K562 (cell line): ENCODE data around the gene CORO2A. TPM values are rescaled to one million over a fixed set of nuclear protein-coding genes. Genes with fewer than 3 reads are reported as not detected.

Experiments
- ARID3A ChIP-seq: IDR thresholded peaks from 2 replicates; pipeline ENCODE4 v1.6.1; 2012; ENCODE audit warnings: low read depth, low read length, improper control_type of control experiment, borderline replicate concordance
- DNMT1 ChIP-seq: fragments of 450-650 bp; IDR thresholded peaks from 2 replicates; pipeline ENCODE4 v1.6.1; 2016; ENCODE audit warnings: antibody characterized with exemption, mild to moderate bottlenecking
- ELF2 ChIP-seq: fragments of 250-450 bp; sonication (Bioruptor Pico); IDR thresholded peaks from 2 replicates; pipeline ENCODE4 v1.5.0; 2021; ENCODE audit warnings: mild to moderate bottlenecking
- ELK1 ChIP-seq: sonication (generic); formaldehyde crosslinking; IDR thresholded peaks from 2 replicates; pipeline ENCODE4 v1.8.1; 2022; ENCODE audit warnings: missing genetic modification reagents
- ETV5 ChIP-seq: sonication (generic); formaldehyde crosslinking; IDR thresholded peaks from 2 replicates; pipeline ENCODE4 v1.4.0; 2020; ENCODE audit warnings: low read depth, mild to moderate bottlenecking, missing genetic modification reagents
- GTF2F1 ChIP-seq: IDR thresholded peaks from 2 replicates; pipeline ENCODE4 v1.6.1; 2011; ENCODE audit warnings: low read depth, low read length, improper control_type of control experiment
- LCOR ChIP-seq: sonication (generic); formaldehyde crosslinking; IDR thresholded peaks from 2 replicates; pipeline ENCODE4 v1.8.0; 2022; ENCODE audit warnings: mild to moderate bottlenecking, missing genetic modification reagents
- MBD2 ChIP-seq: sonication (generic); IDR thresholded peaks from 2 replicates; pipeline ENCODE4 v1.6.1; 2016; ENCODE audit warnings: low read depth, borderline replicate concordance
- PHTF2 ChIP-seq: fragments of 250-450 bp; sonication (Bioruptor Pico); IDR thresholded peaks from 2 replicates; pipeline ENCODE4 v1.5.0; 2021; ENCODE audit warnings: mild to moderate bottlenecking
- PPARD ChIP-seq: fragments of 250-450 bp; sonication (Bioruptor Pico); IDR thresholded peaks from 2 replicates; pipeline ENCODE4 v1.8.0; 2022; ENCODE audit warnings: inconsistent platforms, mild to moderate bottlenecking, moderate library complexity
- PRPF4 ChIP-seq: fragments of 200-400 bp; formaldehyde crosslinking; IDR thresholded peaks from one replicate; pipeline ENCODE4 v1.6.1; 2017; ENCODE audit warnings: low read length, low read depth, mild to moderate bottlenecking; ENCODE audit not compliant: insufficient read depth, poor library complexity, severe bottlenecking
- TBP ChIP-seq: optimal IDR thresholded peaks from 2 replicates; pipeline ENCODE3; 2011; ENCODE audit warnings: low read depth, low read length, improper control_type of control experiment
- ZBTB8A ChIP-seq: fragments of 450-650 bp; IDR thresholded peaks from 2 replicates; pipeline ENCODE4 v1.6.1; 2018; ENCODE audit warnings: mild to moderate bottlenecking, moderate library complexity; ENCODE audit not compliant: partially characterized antibody
- ZNF586 ChIP-seq: fragments of 450-650 bp; formaldehyde crosslinking; conservative IDR thresholded peaks from 2 replicates; pipeline ENCODE4 v1.4.0; 2020; ENCODE audit warnings: mild to moderate bottlenecking, moderate library complexity
- polyA plus RNA-seq, 8 experiments: library from polyadenylated mRNA; depleted of rRNA in 4 of 8; stranded (reverse) in 5 of 8; unstranded in 3 of 8; fragments of >200 nt; fragmentation: Nextera tagmentation in 2 of 8; fragmentation: Illumina TruSeq in 1 of 8; extraction: Ambion mirVana in 2 of 8; extraction: Trizol in 1 of 8; gene quantifications; 2 replicates each; pipeline versions ENCODE4 v1.2.1 to v1.2.3, GENCODE V29; 2011 to 2014; ENCODE audit warnings: inconsistent platforms in 1 of 8, missing spikeins in 1 of 8
- total RNA-seq, 7 experiments: library from RNA; depleted of rRNA in 6 of 7; stranded (reverse); fragments of >200 nt in 6 of 7; fragmentation: Illumina TruSeq in 2 of 7; extraction: Trizol in 2 of 7; gene quantifications; 2 replicates each; pipeline versions ENCODE4 v1.2.1 to v1.2.3, GENCODE V29; 2011 to 2021; ENCODE audit warnings: low replicate concordance in 1 of 7
- TF ChIP-seq, protein P1 (sequence below): fragments of 450-650 bp; IDR thresholded peaks from 2 replicates; pipeline ENCODE4 v1.6.1; 2016; ENCODE audit warnings: low read depth

The CORO2A gene
- total and polyA plus RNA-seq, 9 of the 15 experiments (the other 6 are each of a cell fraction or from before 2014, with no cell fraction given), result 9.5 to 26.6 (median 18.0) TPM

DNA sequence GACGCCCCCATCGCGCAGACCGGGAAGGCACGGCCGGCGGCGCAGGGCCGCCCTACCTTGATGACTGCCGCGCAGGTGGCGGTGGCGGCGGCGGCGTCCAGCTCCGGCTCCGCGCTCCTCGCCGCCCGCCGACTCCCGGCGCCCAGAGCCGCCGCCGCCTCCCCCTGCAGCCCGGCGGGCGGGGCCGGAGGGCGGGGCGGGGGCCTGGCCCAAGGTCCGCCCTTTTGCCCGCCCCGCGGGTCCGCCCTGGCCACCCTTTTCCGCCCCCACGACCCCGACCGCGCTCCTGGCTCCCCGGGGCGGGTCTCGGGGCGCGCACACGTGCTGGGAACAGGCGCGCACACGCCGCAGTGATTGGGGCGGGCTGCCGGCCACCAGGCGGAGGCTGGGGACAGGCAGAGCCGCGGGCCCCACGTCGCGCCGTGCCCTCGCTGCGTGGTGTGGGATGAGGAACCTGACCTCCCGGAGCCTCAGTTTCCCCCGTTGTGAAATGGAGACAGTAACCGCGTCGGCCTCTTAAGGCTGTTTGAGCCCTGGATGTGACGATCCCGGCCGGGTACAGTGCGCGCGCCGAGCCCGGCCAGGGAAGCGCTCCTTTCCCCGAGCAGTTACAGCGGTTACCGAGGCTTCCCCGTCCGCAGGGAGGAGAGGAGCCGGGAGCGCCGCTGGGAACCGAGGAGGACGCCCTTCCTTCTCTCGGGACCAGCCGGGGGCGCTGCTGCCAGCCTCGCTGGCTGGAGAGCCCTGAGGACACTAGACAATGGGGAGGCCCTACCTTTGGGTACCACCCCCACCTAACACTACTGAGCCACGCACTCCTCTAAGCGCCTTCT is at the start of gene CORO2A (continued):
- TF ChIP-seq, protein P1, sequence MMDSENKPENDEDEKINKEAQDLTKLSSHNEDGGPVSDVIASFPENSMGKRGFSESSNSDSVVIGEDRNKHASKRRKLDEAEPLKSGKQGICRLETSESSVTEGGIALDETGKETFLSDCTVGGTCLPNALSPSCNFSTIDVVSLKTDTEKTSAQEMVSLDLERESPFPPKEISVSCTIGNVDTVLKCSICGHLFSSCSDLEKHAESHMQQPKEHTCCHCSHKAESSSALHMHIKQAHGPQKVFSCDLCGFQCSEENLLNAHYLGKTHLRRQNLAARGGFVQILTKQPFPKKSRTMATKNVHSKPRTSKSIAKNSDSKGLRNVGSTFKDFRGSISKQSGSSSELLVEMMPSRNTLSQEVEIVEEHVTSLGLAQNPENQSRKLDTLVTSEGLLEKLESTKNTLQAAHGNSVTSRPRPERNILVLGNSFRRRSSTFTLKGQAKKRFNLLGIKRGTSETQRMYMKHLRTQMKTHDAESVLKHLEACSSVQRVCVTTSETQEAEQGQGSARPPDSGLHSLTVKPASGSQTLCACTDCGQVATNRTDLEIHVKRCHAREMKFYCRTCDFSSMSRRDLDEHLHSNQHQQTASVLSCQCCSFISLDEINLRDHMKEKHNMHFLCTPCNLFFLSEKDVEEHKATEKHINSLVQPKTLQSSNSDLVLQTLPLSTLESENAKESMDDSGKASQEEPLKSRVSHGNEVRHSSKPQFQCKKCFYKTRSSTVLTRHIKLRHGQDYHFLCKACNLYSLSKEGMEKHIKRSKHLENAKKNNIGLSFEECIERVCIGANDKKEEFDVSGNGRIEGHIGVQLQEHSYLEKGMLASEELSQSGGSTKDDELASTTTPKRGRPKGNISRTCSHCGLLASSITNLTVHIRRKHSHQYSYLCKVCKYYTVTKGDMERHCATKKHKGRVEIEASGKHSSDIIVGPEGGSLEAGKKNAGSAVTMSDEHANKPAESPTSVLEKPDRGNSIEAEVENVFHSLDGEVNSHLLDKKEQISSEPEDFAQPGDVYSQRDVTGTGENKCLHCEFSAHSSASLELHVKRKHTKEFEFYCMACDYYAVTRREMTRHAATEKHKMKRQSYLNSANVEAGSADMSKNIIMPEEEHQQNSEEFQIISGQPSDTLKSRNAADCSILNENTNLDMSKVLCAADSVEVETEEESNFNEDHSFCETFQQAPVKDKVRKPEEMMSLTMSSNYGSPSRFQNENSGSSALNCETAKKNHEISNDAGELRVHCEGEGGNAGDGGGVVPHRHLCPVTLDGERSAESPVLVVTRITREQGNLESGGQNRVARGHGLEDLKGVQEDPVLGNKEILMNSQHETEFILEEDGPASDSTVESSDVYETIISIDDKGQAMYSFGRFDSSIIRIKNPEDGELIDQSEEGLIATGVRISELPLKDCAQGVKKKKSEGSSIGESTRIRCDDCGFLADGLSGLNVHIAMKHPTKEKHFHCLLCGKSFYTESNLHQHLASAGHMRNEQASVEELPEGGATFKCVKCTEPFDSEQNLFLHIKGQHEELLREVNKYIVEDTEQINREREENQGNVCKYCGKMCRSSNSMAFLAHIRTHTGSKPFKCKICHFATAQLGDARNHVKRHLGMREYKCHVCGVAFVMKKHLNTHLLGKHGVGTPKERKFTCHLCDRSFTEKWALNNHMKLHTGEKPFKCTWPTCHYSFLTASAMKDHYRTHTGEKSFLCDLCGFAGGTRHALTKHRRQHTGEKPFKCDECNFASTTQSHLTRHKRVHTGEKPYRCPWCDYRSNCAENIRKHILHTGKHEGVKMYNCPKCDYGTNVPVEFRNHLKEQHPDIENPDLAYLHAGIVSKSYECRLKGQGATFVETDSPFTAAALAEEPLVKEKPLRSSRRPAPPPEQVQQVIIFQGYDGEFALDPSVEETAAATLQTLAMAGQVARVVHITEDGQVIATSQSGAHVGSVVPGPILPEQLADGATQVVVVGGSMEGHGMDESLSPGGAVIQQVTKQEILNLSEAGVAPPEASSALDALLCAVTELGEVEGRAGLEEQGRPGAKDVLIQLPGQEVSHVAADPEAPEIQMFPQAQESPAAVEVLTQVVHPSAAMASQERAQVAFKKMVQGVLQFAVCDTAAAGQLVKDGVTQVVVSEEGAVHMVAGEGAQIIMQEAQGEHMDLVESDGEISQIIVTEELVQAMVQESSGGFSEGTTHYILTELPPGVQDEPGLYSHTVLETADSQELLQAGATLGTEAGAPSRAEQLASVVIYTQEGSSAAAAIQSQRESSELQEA, result no peak
- TF ChIP-seq ZBTB8A, result no peak
- TF ChIP-seq MBD2, result no peak
- TF ChIP-seq PHTF2 (CRISPR knock-in tag), result no peak
- no peak for TF ChIP-seq DNMT1
- no peak for TF ChIP-seq GTF2F1
- TF ChIP-seq PRPF4, result no peak
- TF ChIP-seq LCOR (CRISPR knock-in tag), result no peak
- peak; percentile 21 for TF ChIP-seq TBP
- TF ChIP-seq PPARD, result no peak
- TF ChIP-seq ELF2 (CRISPR knock-in tag), result no peak
- no peak for TF ChIP-seq ELK1 (CRISPR knock-in tag)
- no peak for TF ChIP-seq ZNF586 (CRISPR knock-in tag)
- no peak; the same call in none of the 2 replicates for TF ChIP-seq ETV5 (CRISPR knock-in tag)
- no peak for TF ChIP-seq ARID3A
